ENCODE results near the gene MAGI1.
"Not testable (repeated sequence)": the region's sequence is repeated elsewhere in the genome, so short reads cannot be mapped to it uniquely, and the experiment has no call there.

Gene MAGI1

DNA sequence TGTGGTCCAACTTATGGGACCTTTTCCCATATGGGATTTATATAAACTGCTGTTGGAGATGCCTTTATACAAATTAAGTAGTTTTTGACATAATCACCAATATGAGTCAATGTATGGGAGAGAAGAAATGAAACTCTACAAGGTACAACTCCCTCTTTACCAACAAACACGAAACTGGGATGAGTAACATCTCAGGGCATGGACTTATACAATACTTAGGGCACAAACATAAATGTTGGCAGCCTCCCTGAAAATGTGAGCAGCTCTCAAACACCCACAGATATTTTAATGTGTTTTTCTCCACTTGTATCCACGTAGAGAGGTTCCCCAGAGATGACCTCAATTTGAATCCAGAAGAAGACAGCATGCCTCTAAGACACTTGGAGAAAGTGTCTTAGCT lies 161.6 kb downstream of the MAGI1 start:
- Mint-ChIP-seq H3K4me1 (no peaks in the 10 kb centered on the region), H3K27me3 (no peaks in the 10 kb centered on the region), H3K36me3 (no peaks in the 10 kb centered on the region), H3K9me3 (peaks cover 0 to under 1% of the 10 kb centered on the region in 2 donors), H3K27ac (no peak overlapping the region), H3K4me3 (no peak overlapping the region)
- DNase-seq (no peak), ATAC-seq (replicated peaks) (no peak)

DNA sequence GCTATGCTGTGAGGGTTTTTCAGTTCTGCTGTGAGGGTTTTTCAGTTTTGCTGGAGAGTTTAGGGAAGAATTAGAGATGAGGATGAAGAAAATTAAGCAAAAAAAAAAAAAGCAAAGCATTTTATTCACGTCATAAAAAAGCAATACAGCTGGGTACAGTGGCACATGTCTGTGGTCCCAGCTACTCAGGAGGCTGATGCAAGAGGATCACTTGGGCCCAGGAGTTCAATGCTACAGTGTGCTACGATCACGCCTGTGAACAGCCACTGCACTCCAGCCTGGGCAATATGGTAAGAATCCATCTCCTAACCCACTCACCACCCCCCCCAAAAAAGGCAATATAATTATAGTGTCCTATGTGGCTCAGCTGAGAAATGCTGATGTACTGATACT lies 162.7 kb downstream of the MAGI1 start:
- Mint-ChIP-seq H3K9me3 (no peaks in the 10 kb centered on the region), H3K36me3 (no peaks in the 10 kb centered on the region), H3K4me1 (no peaks in the 10 kb centered on the region), H3K27me3 (no peaks in the 10 kb centered on the region), H3K4me3 (no peak overlapping the region), H3K27ac (no peak overlapping the region)
- no peak for DNase-seq
- no peak for ATAC-seq (replicated peaks)

DNA sequence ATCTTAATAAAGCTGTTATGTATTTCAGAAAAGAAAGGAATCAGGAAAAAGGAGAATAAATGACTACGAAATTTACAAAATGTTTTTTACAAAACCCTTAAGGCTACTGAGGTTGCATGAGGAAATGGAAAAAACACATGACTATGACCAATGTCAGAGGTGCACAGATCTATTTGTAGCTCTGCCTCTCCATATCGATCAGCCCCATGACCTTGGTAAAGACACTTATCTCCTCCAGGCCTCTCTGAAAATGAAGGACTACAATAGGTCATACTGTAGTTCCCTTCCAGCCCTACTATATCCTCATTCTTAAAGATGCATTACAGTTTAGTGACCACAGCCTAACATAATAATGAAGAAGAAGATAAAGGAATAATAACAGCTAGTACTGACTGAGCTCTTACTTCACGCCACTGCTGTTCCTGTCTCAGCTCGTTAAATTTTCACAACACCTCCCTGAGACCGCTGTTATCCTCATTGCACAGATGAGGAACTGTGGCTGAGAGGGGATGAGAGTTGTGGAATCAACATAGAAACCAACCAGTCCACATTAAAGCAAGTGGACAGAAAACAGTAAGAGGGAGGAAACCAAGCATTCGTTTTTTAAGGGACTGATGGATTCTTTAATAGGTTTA lies 163.2 kb downstream of the MAGI1 start:
- Mint-ChIP-seq H3K27ac (no peak overlapping the region), H3K9me3 (no peaks in the 10 kb centered on the region), H3K27me3 (no peaks in the 10 kb centered on the region), H3K4me1 (no peaks in the 10 kb centered on the region), H3K4me3 (no peak overlapping the region), H3K36me3 (no peaks in the 10 kb centered on the region)
- ATAC-seq (replicated peaks) (no peak), DNase-seq (no peak)

DNA sequence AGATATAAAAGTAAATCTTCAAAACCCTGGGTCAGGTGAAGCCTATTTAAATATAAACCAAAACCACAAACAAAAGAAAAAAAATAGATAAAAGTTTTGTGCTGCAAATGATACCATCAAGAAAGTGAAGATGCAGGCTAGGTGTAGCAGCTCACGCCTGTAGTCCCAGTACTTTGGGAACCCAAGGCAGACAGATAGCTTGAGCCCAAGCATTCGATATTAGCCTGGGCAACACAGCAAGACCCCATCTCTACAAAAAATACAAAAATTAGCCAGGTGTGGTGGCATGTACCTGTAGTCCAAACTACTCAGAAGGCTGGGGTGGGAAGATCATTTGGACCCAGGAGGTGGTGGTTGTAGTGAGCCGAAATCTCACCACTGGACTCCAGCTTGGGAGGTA lies 164.8 kb downstream of the MAGI1 start:
- no peak for DNase-seq
- no peak for ATAC-seq (replicated peaks)
- Mint-ChIP-seq H3K4me3 (no peak overlapping the region), H3K36me3 (no peaks in the 10 kb centered on the region), H3K9me3 (no peaks in the 10 kb centered on the region), H3K4me1 (no peaks in the 10 kb centered on the region), H3K27me3 (no peaks in the 10 kb centered on the region), H3K27ac (no peak overlapping the region)

DNA sequence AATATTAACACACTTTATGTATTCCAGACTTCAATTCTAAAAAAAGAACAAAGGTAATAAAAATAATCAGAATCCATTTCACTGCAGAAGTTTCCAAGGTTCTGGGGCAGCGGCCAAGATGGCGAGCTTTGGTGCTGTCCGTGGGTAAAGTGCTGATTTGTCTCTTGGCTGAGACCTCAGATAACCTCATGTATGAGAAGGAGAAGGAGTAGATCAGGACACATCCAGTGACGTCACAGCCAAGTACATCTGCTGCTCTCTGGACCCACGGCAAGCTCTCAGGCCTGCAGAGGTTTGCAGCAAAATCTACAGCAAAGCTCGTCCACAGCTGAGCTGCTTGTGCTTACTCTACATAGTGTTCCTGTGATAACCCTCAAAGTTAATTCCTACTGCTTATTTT lies 165.7 kb downstream of the MAGI1 start:
- no peaks in the 10 kb centered on the region for H3K4me1 Mint-ChIP-seq
- H3K4me3 Mint-ChIP-seq, result no peak overlapping the region
- ATAC-seq (replicated peaks), result no peak

DNA sequence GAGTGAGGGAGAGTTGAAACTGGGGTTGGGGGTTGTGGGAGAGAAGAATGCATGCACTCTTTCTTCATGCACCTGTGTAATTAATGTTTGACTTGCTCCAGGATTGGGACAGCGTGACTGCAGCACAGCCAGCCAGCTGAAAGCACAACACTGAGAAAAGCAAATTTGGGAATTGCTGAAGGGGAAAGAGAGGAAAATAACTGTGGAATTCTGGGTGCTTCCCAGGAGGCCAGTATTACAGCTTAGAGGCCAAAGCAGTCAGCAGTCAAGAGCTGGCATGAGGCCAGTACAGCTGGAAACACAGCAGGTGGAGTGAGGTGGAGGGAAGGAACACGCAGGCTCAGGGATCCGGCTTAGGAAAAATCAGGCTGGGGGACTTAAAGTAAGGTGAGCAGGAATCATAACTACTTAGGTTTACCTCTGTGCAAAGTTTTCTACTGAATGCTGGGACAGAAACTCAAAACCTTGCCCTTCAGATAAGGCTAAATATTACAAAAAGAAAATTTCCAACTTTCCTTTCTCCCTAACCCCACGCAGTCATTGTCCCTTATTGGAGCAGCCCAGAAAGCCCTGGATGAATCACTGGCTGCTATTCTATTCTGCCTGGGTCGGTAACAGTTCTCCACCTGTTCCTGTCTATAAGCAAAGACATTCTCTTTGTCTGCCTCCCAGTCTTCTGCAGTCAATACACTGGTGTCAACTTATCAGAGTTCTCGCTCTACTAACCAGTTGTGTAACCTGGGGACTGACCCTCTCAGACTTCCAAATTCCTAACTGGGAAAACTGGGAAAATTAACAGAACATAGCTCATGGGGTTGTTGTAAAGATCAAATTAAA lies 167.2 kb downstream of the MAGI1 start:
- no peak for ATAC-seq (replicated peaks)
- Mint-ChIP-seq H3K27me3 (no peaks in the 10 kb centered on the region), H3K36me3 (no peaks in the 10 kb centered on the region), H3K9me3 (no peaks in the 10 kb centered on the region), H3K4me1 (no peaks in the 10 kb centered on the region), H3K27ac (no peak overlapping the region), H3K4me3 (no peak overlapping the region)
- DNase-seq, result no peak

More for the DNA sequence above, 165.7 kb downstream of the MAGI1 start:
- H3K27me3 Mint-ChIP-seq, result no peaks in the 10 kb centered on the region
- H3K27ac Mint-ChIP-seq, result no peak overlapping the region
- no peaks in the 10 kb centered on the region for H3K9me3 Mint-ChIP-seq
- DNase-seq, result no peak
- H3K36me3 Mint-ChIP-seq, result no peaks in the 10 kb centered on the region

DNA sequence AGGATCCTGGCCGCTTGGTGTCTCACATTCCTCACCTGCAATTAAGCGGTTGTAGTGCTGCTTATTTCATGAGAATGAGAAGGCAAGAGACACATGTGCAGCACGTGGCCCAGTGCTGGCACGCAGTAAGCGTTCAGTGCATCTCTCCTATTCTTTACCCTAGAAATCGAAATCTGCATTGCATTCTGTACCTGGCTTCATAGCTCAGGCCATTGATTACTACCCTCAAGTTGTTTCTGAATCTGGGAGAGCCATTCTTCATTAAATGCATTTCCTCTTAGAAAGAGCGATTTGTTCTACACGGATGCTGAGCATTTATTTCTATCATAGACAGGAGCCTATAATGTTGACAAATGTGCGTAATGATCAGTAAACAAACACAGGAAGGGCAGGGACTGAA lies 168.9 kb downstream of the MAGI1 start:
- no peaks in the 10 kb centered on the region for H3K9me3 Mint-ChIP-seq

DNA sequence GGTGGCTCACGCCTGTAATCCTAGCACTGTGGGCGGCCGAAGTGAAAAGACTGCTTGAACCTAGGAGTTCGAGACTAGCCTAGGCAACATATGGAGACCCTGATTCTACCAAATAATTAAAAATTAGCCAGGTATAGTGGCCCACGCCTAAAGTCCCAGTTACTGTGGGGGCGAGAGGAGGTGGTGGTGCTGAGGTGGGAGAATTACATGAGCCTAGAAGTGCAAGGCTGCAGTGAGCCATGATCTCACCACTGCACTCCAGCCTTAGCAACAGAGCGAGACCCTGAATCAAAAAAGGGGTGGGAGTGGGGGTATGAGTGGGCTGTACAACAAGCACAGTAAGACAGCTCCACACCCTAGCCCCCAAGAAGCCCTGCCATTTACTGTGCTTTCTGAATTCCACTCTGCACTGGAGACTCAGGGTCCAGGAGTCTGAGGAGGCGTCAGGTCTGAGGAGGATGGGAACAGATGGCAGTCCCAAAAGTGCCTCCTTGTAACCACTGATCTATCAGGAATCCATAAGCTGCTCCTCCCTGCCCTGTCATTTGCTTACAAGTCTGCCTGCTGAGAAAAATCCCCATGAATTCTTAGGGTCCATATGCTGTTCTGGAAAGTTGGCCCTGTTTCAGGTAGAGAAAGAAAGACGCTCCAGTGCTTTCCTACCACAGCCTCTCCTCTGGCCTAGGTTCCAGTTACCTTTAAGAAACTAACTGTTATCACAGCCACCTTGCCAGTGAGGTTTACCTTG lies 171.1 kb downstream of the MAGI1 start:
- no peaks in the 10 kb centered on the region for H3K36me3 Mint-ChIP-seq
- no peaks in the 10 kb centered on the region for H3K9me3 Mint-ChIP-seq
- H3K4me3 Mint-ChIP-seq, result no peak overlapping the region
- H3K27me3 Mint-ChIP-seq, result no peaks in the 10 kb centered on the region
- DNase-seq (no peak), ATAC-seq (replicated peaks) (no peak)
- H3K27ac Mint-ChIP-seq, result no peak overlapping the region
- H3K4me1 Mint-ChIP-seq, result no peaks in the 10 kb centered on the region

More for the DNA sequence above, 168.9 kb downstream of the MAGI1 start:
- no peaks in the 10 kb centered on the region for H3K4me1 Mint-ChIP-seq
- DNase-seq (no peak), ATAC-seq (replicated peaks) (no peak)
- H3K27me3 Mint-ChIP-seq, result no peaks in the 10 kb centered on the region
- H3K4me3 Mint-ChIP-seq, result no peak overlapping the region
- no peaks in the 10 kb centered on the region for H3K36me3 Mint-ChIP-seq
- no peak overlapping the region for H3K27ac Mint-ChIP-seq

DNA sequence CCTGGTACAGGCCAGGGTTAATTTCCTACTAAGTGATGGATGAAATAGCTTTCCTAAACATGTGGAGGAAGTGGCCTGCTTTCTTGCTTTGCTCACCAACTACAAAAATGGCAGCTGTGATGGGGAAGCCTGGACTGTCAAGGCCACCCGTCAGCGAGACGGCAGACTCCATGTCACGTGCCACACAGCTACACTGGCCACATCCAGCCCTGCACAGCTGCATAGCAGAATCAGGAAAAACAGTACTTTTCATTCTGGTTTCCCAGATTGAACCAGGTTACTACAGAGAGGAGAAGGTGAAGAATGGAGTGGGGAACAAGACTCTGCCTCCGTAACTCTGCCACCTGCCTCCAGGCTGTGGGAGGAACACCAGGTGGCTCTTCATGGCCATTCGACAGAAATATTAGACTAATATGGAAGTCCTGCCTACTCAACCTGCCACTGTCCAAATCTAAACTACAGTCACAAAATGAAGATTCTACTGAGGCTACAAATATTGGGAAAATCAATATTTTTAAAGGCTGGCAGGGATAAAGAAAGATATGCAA lies 174.3 kb downstream of the MAGI1 start:
- ATAC-seq (replicated peaks) (no peak), DNase-seq (no peak)
- Mint-ChIP-seq H3K4me1 (no peaks in the 10 kb centered on the region), H3K9me3 (peaks cover 0 to 2% of the 10 kb centered on the region in 2 donors), H3K27ac (no peak overlapping the region), H3K4me3 (no peak overlapping the region), H3K27me3 (no peaks in the 10 kb centered on the region), H3K36me3 (no peaks in the 10 kb centered on the region)

DNA sequence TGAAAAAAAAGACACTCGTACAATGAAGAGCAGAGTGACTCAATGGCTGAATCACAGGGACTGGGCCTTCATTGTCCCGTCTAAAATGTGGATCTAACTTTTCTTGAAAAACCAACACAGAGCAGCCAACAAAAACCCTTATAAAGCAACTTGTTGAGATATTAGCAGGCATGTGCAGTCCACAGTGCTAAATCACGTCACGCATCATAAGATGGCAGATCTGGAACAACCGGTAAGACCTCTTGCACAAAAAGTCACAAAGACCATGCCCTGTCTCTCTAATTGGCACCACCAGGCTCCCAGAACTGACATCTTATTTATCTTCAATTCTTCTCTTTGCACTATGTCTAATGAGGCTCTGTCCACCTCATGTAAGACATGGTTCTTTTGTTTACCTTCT lies 177.0 kb downstream of the MAGI1 start:
- peaks cover 0 to 2% of the 10 kb centered on the region in 2 donors for H3K9me3 Mint-ChIP-seq
- ATAC-seq (replicated peaks), result no peak
- no peaks in the 10 kb centered on the region for H3K36me3 Mint-ChIP-seq
- no peak overlapping the region for H3K4me3 Mint-ChIP-seq
- no peak overlapping the region for H3K27ac Mint-ChIP-seq
- no peaks in the 10 kb centered on the region for H3K4me1 Mint-ChIP-seq
- no peak for DNase-seq
- H3K27me3 Mint-ChIP-seq, result no peaks in the 10 kb centered on the region

DNA sequence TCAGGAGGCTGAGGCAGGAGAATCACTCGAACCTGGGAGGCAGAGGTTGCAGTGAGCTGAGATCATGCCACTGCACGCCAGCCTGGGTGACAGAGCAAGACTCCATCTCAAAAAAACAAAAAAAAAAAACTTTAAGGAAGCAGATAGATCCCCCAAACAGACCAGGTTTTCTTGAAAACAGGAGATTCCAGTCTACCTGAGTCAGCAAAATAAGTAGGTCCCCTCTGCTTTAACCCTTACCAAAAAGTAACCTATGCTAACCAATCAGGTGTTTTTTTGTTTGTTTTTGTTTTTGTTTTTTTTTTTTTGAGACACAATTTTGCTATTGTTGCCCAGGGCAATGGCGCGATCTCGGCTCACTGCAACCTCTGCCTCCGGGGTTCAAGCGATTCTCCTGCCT lies 179.1 kb downstream of the MAGI1 start:
- not testable (repeated sequence) for H3K27ac Mint-ChIP-seq, H3K27me3 Mint-ChIP-seq

DNA sequence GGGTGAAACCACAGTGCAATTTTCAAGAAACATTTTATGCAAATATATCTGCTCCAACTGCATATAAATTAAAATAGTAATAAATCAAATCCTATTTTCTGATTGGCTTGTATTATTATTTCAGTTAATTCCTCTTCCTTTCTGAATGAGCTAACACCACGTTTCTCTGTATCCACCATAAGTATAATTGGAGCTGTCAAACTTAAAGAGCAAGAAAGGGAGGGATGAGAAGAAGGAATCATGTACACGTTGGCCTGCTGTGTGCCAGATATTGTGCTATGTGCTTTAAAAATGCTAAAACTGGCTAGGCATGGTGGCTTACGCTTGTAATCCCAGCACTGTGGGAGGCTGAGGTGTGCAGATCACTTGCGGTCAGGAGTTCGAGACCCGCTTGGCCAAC lies 180.0 kb downstream of the MAGI1 start:
- DNase-seq (no peak), ATAC-seq (replicated peaks) (no peak)
- Mint-ChIP-seq H3K36me3 (no peaks in the 10 kb centered on the region), H3K9me3 (peaks cover 2 to 3% of the 10 kb centered on the region in 2 donors), H3K27me3 (no peaks in the 10 kb centered on the region), H3K4me3 (no peak overlapping the region), H3K27ac (no peak overlapping the region), H3K4me1 (no peaks in the 10 kb centered on the region)

More for the DNA sequence above, 179.1 kb downstream of the MAGI1 start:
- H3K4me3 Mint-ChIP-seq; ATAC-seq (replicated peaks); H3K9me3 Mint-ChIP-seq; H3K36me3 Mint-ChIP-seq; DNase-seq; H3K4me1 Mint-ChIP-seq: not testable (repeated sequence)

DNA sequence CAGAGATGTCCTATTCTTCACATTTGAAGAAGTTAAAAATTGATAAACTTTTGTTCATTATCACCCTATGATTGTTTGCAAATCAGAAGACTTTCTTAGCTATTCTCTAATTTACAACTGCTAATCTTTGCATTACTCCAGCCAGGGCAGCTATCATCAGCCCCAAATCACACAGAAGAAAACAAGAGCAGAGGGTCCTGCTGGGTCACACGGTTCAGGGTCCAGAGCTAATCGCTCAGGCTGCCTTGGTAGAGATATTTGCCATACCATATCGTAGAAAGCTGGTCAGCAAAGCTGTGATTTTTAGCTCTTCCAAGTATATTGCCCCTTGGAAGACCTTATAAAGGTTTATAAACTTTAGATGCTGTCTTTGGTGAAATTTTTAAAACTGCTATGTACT lies 181.4 kb downstream of the MAGI1 start:
- DNase-seq (no peak), ATAC-seq (replicated peaks) (no peak)
- Mint-ChIP-seq H3K27ac (no peak overlapping the region), H3K4me3 (no peak overlapping the region), H3K36me3 (no peaks in the 10 kb centered on the region), H3K4me1 (no peaks in the 10 kb centered on the region), H3K9me3 (peaks cover 2 to 3% of the 10 kb centered on the region in 2 donors), H3K27me3 (no peaks in the 10 kb centered on the region)

DNA sequence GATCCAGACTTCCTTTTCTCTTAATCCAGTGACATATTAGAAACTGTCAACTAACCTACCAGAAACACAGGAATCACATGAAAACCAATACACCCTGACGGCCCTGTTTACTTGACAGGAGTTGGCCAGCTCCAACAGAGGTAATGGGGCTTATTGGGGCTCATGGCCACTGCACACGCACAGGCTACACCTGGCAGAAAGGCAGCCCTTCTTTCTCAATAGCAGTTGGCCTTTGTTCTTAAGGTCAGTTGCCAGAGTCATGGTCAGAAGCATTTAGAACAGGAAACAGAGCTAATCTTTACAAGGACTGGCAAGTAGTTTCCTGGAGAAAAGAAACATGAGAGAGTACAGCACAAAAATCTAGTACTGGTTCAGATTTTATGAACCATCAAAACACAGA lies 181.8 kb downstream of the MAGI1 start:
- Mint-ChIP-seq H3K36me3 (no peaks in the 10 kb centered on the region), H3K4me1 (no peaks in the 10 kb centered on the region), H3K27ac (no peak overlapping the region), H3K9me3 (peaks cover 2 to 3% of the 10 kb centered on the region in 2 donors), H3K27me3 (no peaks in the 10 kb centered on the region), H3K4me3 (no peak overlapping the region)
- no peak for ATAC-seq (replicated peaks)
- no peak for DNase-seq
